Body of pancreas (tissue), 4 donors: ENCODE measurements around the gene TJP1.

Source experiments
- POLR2A ChIP-seq, 3 donors: fragments of 450-650 bp; IDR thresholded peaks; one replicate each; pipeline ENCODE4 v1.6.1; 2016; ENCODE audit warnings: antibody characterized with exemption in 3 of 3, mild to moderate bottlenecking in 2 of 3
- TF ChIP-seq, protein P1 (sequence below), 7 experiments: fragments of 450-650 bp in 4 of 7; fragments of 200-600 bp in 3 of 7; sonication (generic) in 3 of 7; IDR thresholded peaks; one replicate each; pipeline ENCODE4 v1.5.1; 2016 to 2019; ENCODE audit warnings: antibody characterized with exemption in 7 of 7

GRCh38 chr15:29770796-29771195 is 51.5 kb downstream of the TJP1 start:
- TF ChIP-seq, protein P1, sequence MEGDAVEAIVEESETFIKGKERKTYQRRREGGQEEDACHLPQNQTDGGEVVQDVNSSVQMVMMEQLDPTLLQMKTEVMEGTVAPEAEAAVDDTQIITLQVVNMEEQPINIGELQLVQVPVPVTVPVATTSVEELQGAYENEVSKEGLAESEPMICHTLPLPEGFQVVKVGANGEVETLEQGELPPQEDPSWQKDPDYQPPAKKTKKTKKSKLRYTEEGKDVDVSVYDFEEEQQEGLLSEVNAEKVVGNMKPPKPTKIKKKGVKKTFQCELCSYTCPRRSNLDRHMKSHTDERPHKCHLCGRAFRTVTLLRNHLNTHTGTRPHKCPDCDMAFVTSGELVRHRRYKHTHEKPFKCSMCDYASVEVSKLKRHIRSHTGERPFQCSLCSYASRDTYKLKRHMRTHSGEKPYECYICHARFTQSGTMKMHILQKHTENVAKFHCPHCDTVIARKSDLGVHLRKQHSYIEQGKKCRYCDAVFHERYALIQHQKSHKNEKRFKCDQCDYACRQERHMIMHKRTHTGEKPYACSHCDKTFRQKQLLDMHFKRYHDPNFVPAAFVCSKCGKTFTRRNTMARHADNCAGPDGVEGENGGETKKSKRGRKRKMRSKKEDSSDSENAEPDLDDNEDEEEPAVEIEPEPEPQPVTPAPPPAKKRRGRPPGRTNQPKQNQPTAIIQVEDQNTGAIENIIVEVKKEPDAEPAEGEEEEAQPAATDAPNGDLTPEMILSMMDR (IDR thresholded peaks at IDR 0.05) = no peak
- no peak for TF ChIP-seq POLR2A (IDR thresholded peaks at IDR 0.05)
